K562 (cell line): ENCODE data around the gene FGF1. TPM values are rescaled to one million over a fixed set of nuclear protein-coding genes. Genes with fewer than 3 reads are reported as not detected.
A peak's percentile ranks its signal among the peaks of the same experiment; 100 is the strongest.

ENCODE experiments used
- ATAC-seq: fragments of 200-7000 bp; cut with Tn5 transposase; 3 replicates; pipeline ENCODE4 v1.9.1; 2020; ENCODE audit warnings: moderate library complexity
- BruUV-seq: library from RNA; stranded (reverse); fragments of 400-500 nt; replicated peaks from 2 replicates; lab custom pipeline; 2021; lab: Mats Ljungman, UMichigan
- CTCF ChIA-PET: fragments of 300-600 bp; formaldehyde crosslinking; extraction: SDS; loops from one replicate; lab custom pipeline; 2021; ENCODE audit warnings: low intra/inter-chr PET ratio; lab: Yijun Ruan, JAX
- POLR2A ChIA-PET: fragments of 300-600, 350-650 bp; sonication (Branson Sonifier 250); formaldehyde crosslinking; extraction: SDS; loops from one replicate; lab custom pipeline; 2021; ENCODE audit warnings: antibody characterized with exemption, inconsistent platforms; lab: Yijun Ruan, JAX
- DNase-seq, 4 experiments: peaks; one replicate each; pipeline versions ENCODE4 v3.0.0 to v3.0.0-alpha.2; 2011 to 2018; ENCODE audit warnings: low spot score in 3 of 4, mixed read lengths in 3 of 4; ENCODE audit errors: extremely low read depth in 1 of 4
- FAIRE-seq: peaks from 2 replicates; lab custom pipeline; 2011; peaks lifted over from hg19 to GRCh38; lab: Jason Lieb, UNC
- H2AFZ ChIP-seq: 2 replicates; pipeline ENCODE4 v1.6.0; 2011; ENCODE audit warnings: low read depth, low read length, control low read depth, inconsistent platforms
- H3K27ac ChIP-seq: fragments of 200-600 bp; 3 replicates; pipeline ENCODE4 v1.8.0; 2011; ENCODE audit warnings: low read depth, mild to moderate bottlenecking, control low read depth, inconsistent platforms, low read length, moderate library complexity, mixed read lengths; ENCODE audit errors: extremely low read depth
- H3K27me3 ChIP-seq, 2 experiments: fragments of 300-600 bp in 1 of 2; 2 replicates in 1 of 2; 3 replicates in 1 of 2; pipeline versions ENCODE4 v1.6.0 to v1.8.0; 2011; ENCODE audit warnings: inconsistent platforms in 2 of 2, low read length in 2 of 2, mild to moderate bottlenecking in 1 of 2, mixed read lengths in 1 of 2, moderate library complexity in 1 of 2; ENCODE audit not compliant: control insufficient read depth in 2 of 2, insufficient read depth in 2 of 2
- H3K36me3 ChIP-seq: fragments of 300-600 bp; 3 replicates; pipeline ENCODE4 v1.8.0; 2011; ENCODE audit warnings: mild to moderate bottlenecking, low read length, inconsistent platforms; ENCODE audit not compliant: control insufficient read depth, insufficient read depth
- H3K4me1 ChIP-seq, 2 experiments: fragments of 200-600 bp in 1 of 2; replicated peaks in 1 of 2; 2 replicates in 1 of 2; 3 replicates in 1 of 2; pipeline versions ENCODE4 v1.5.1 to v1.8.0; 2011; ENCODE audit warnings: inconsistent platforms in 2 of 2, low read length in 2 of 2, mild to moderate bottlenecking in 1 of 2, mixed read lengths in 1 of 2, moderate library complexity in 1 of 2; ENCODE audit not compliant: control insufficient read depth in 2 of 2, insufficient read depth in 2 of 2
- H3K4me2 ChIP-seq: 2 replicates; pipeline ENCODE4 v1.6.1; 2011; ENCODE audit warnings: low read length, control low read depth, inconsistent platforms, mixed read lengths; ENCODE audit not compliant: insufficient read depth
- H3K4me3 ChIP-seq: fragments of 200-600 bp; sonication (generic), shearing (Covaris generic); 2 replicates; pipeline ENCODE4 v1.5.1; 2016; ENCODE audit warnings: control low read depth, inconsistent platforms
- H3K79me2 ChIP-seq: fragments of 200-600 bp; 3 replicates; pipeline ENCODE4 v1.8.0; 2011; ENCODE audit warnings: low read length, inconsistent platforms; ENCODE audit not compliant: control insufficient read depth, insufficient read depth
- H3K9ac ChIP-seq, 2 experiments: 2 replicates each; pipeline versions ENCODE4 v1.6.0 to v1.6.1; 2011; ENCODE audit warnings: low read depth in 2 of 2, low read length in 2 of 2, control low read depth in 1 of 2, inconsistent platforms in 1 of 2, mild to moderate bottlenecking in 1 of 2, mixed read lengths in 1 of 2; ENCODE audit not compliant: insufficient read depth in 1 of 2
- H3K9me1 ChIP-seq: one replicate; pipeline ENCODE4 v1.6.0; 2011; ENCODE audit warnings: inconsistent platforms, mild to moderate bottlenecking, low read length, moderate library complexity; ENCODE audit not compliant: control insufficient read depth, insufficient read depth
- H3K9me3 ChIP-seq: replicated peaks from 2 replicates; pipeline ENCODE4 v1.5.1; 2011; ENCODE audit warnings: low read depth, low read length, inconsistent platforms; ENCODE audit not compliant: control insufficient read depth, insufficient read depth
- H4K20me1 ChIP-seq: replicated peaks from 2 replicates; pipeline ENCODE4 v1.6.1; 2011; ENCODE audit warnings: low read length, inconsistent platforms, mixed read lengths; ENCODE audit not compliant: control insufficient read depth, insufficient read depth
- ARID1B ChIP-seq: fragments of 450-650 bp; IDR thresholded peaks from 2 replicates; pipeline ENCODE4 v1.6.1; 2016; ENCODE audit warnings: antibody characterized with exemption, mild to moderate bottlenecking, inconsistent platforms
- ETV1 ChIP-seq: fragments of 450-650 bp; conservative IDR thresholded peaks from 2 replicates; pipeline ENCODE4 v1.6.1; 2016; ENCODE audit warnings: missing genetic modification characterization, control low read depth, low read depth, missing compliant biosample characterization
- RCOR1 ChIP-seq, 2 experiments: IDR thresholded peaks; 2 replicates each; pipeline ENCODE4 v1.6.1; 2012; ENCODE audit warnings: low read depth in 2 of 2, low read length in 2 of 2, borderline replicate concordance in 1 of 2, improper control_type of control experiment in 1 of 2
- ZBTB9 ChIP-seq: fragments of 450-650 bp; formaldehyde crosslinking; IDR thresholded peaks from 2 replicates; pipeline ENCODE4 v1.4.0; 2020; ENCODE audit warnings: mild to moderate bottlenecking, moderate library complexity
- ZNF175 ChIP-seq: fragments of 200-800 bp; sonication (Bioruptor generic); IDR thresholded peaks from 2 replicates; pipeline ENCODE4 v1.6.1; 2016; ENCODE audit warnings: low read depth, mild to moderate bottlenecking, missing genetic modification characterization, missing compliant biosample characterization
- ZNF589 ChIP-seq: fragments of 200-800 bp; sonication (Bioruptor generic); IDR thresholded peaks from 2 replicates; pipeline ENCODE4 v1.6.1; 2016; ENCODE audit warnings: low read depth, missing genetic modification characterization, missing compliant biosample characterization
- WGBS: fragments of 100-300 bp; shearing (Covaris generic); methylation state at CpG from one replicate; pipeline ENCODE4 v1.1.6; 2016; ENCODE audit warnings: low coverage, mixed read lengths; ENCODE audit not compliant: insufficient coverage; ENCODE audit errors: missing lambda C conversion rate; 5-methylcytosine and 5-hydroxymethylcytosine counted together
- in situ Hi-C: fragments of 300-500 bp; cut with MboI; formaldehyde crosslinking; loops from 4 replicates; pipeline ENCODE4 v1.15.0; 2018; ENCODE audit warnings: inconsistent platforms, mixed read lengths
- intact Hi-C: fragments of 100-400 bp; cut with micrococcal nuclease; formaldehyde crosslinking; loops from 2 replicates; pipeline ENCODE4 v1.14.2; 2022
- polyA plus RNA-seq, 8 experiments: library from polyadenylated mRNA; depleted of rRNA in 4 of 8; stranded (reverse) in 5 of 8; unstranded in 3 of 8; fragments of >200 nt; fragmentation: Nextera tagmentation in 2 of 8; fragmentation: Illumina TruSeq in 1 of 8; extraction: Ambion mirVana in 2 of 8; extraction: Trizol in 1 of 8; gene quantifications; 2 replicates each; pipeline versions ENCODE4 v1.2.1 to v1.2.3, GENCODE V29; 2011 to 2014; ENCODE audit warnings: inconsistent platforms in 1 of 8, missing spikeins in 1 of 8
- total RNA-seq, 7 experiments: library from RNA; depleted of rRNA in 6 of 7; stranded (reverse); fragments of >200 nt in 6 of 7; fragmentation: Illumina TruSeq in 2 of 7; extraction: Trizol in 2 of 7; gene quantifications; 2 replicates each; pipeline versions ENCODE4 v1.2.1 to v1.2.3, GENCODE V29; 2011 to 2021; ENCODE audit warnings: low replicate concordance in 1 of 7
- TF ChIP-seq, protein P1 (sequence below): fragments of 450-650 bp; IDR thresholded peaks from 2 replicates; pipeline ENCODE4 v1.6.1; 2016; ENCODE audit warnings: mild to moderate bottlenecking, moderate library complexity

Gene FGF1
- total and polyA plus RNA-seq, 9 of the 15 experiments (the other 6 are each of a cell fraction or from before 2014, with no cell fraction given) = not detected

GRCh38 chr5:142544071-142544753, 141.7 kb downstream of the FGF1 start:
- Histone ChIP-seq H3K79me2 (no peaks in the 10 kb centered on the region), H4K20me1 (no peaks in the 10 kb centered on the region), H3K27me3 (peaks cover 3 to 13% of the 10 kb centered on the region in 2 experiments; a peak in 3 of 5 replicates), H3K27ac (no peak overlapping the region), H3K36me3 (no peaks in the 10 kb centered on the region), H3K4me1 (peaks cover 0 to 6% of the 10 kb centered on the region in 2 experiments; a peak in 3 of 5 replicates), H3K4me2 (no peak overlapping the region; the same call in 1 of the 2 replicates), H3K9me3 (no peaks in the 10 kb centered on the region), H3K4me3 (no peak overlapping the region), H2AFZ (peak overlapping the region; percentile 52; the same call in 1 of the 2 replicates), H3K9ac (no peak overlapping the region), H3K9me1 (no peaks in the 10 kb centered on the region)
- intact Hi-C loops (loop anchor here (10.0 kb wide), 2 partner anchors 99 to 189 kb away; no protein-coding TSS in a partner anchor), in situ Hi-C loops (no loop called here)
- DNase-seq = no peak
- ChIA-PET CTCF (interaction anchor here (1.0 kb wide), 1 partner anchor 377 kb away, joined by 3 read pairs; no protein-coding TSS in a partner anchor), POLR2A (interaction anchor here (0.5 to 0.7 kb wide), 2 partner anchors 36 to 217 kb away, joined by 3 read pairs; no protein-coding TSS in a partner anchor)
- WGBS = 9% methylated on average over 8 of the region's 8 CpGs
- FAIRE-seq = no peak
- BruUV-seq = no TSS peak
- no peak for ATAC-seq
- TF ChIP-seq ETV1 (tag) (peak; percentile 72), ZBTB9 (CRISPR knock-in tag) (0 out of 2 replicates have a peak, but pooled peaks have one; percentile 20), ZNF589 (peak; percentile 54; the same call in 1 of the 2 replicates), ZNF175 (CRISPR knock-in tag) (peak; percentile 70; the same call in 1 of the 2 replicates), RCOR1 (IDR thresholded peaks at IDR 0.05; ENCODE audit: borderline replicate concordance in 1 of 2, low read depth in 2 of 2, low read length in 2 of 2) (peak in 1 of 2 experiments; percentile 59; a peak in 1 of 4 replicates), ARID1B (peak; percentile 27; the same call in 1 of the 2 replicates)
- TF ChIP-seq, protein P1, sequence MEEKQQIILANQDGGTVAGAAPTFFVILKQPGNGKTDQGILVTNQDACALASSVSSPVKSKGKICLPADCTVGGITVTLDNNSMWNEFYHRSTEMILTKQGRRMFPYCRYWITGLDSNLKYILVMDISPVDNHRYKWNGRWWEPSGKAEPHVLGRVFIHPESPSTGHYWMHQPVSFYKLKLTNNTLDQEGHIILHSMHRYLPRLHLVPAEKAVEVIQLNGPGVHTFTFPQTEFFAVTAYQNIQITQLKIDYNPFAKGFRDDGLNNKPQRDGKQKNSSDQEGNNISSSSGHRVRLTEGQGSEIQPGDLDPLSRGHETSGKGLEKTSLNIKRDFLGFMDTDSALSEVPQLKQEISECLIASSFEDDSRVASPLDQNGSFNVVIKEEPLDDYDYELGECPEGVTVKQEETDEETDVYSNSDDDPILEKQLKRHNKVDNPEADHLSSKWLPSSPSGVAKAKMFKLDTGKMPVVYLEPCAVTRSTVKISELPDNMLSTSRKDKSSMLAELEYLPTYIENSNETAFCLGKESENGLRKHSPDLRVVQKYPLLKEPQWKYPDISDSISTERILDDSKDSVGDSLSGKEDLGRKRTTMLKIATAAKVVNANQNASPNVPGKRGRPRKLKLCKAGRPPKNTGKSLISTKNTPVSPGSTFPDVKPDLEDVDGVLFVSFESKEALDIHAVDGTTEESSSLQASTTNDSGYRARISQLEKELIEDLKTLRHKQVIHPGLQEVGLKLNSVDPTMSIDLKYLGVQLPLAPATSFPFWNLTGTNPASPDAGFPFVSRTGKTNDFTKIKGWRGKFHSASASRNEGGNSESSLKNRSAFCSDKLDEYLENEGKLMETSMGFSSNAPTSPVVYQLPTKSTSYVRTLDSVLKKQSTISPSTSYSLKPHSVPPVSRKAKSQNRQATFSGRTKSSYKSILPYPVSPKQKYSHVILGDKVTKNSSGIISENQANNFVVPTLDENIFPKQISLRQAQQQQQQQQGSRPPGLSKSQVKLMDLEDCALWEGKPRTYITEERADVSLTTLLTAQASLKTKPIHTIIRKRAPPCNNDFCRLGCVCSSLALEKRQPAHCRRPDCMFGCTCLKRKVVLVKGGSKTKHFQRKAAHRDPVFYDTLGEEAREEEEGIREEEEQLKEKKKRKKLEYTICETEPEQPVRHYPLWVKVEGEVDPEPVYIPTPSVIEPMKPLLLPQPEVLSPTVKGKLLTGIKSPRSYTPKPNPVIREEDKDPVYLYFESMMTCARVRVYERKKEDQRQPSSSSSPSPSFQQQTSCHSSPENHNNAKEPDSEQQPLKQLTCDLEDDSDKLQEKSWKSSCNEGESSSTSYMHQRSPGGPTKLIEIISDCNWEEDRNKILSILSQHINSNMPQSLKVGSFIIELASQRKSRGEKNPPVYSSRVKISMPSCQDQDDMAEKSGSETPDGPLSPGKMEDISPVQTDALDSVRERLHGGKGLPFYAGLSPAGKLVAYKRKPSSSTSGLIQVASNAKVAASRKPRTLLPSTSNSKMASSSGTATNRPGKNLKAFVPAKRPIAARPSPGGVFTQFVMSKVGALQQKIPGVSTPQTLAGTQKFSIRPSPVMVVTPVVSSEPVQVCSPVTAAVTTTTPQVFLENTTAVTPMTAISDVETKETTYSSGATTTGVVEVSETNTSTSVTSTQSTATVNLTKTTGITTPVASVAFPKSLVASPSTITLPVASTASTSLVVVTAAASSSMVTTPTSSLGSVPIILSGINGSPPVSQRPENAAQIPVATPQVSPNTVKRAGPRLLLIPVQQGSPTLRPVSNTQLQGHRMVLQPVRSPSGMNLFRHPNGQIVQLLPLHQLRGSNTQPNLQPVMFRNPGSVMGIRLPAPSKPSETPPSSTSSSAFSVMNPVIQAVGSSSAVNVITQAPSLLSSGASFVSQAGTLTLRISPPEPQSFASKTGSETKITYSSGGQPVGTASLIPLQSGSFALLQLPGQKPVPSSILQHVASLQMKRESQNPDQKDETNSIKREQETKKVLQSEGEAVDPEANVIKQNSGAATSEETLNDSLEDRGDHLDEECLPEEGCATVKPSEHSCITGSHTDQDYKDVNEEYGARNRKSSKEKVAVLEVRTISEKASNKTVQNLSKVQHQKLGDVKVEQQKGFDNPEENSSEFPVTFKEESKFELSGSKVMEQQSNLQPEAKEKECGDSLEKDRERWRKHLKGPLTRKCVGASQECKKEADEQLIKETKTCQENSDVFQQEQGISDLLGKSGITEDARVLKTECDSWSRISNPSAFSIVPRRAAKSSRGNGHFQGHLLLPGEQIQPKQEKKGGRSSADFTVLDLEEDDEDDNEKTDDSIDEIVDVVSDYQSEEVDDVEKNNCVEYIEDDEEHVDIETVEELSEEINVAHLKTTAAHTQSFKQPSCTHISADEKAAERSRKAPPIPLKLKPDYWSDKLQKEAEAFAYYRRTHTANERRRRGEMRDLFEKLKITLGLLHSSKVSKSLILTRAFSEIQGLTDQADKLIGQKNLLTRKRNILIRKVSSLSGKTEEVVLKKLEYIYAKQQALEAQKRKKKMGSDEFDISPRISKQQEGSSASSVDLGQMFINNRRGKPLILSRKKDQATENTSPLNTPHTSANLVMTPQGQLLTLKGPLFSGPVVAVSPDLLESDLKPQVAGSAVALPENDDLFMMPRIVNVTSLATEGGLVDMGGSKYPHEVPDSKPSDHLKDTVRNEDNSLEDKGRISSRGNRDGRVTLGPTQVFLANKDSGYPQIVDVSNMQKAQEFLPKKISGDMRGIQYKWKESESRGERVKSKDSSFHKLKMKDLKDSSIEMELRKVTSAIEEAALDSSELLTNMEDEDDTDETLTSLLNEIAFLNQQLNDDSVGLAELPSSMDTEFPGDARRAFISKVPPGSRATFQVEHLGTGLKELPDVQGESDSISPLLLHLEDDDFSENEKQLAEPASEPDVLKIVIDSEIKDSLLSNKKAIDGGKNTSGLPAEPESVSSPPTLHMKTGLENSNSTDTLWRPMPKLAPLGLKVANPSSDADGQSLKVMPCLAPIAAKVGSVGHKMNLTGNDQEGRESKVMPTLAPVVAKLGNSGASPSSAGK = peak; percentile 54
